ENCODE data around the gene SPDYE3. TPM values are rescaled to one million over a fixed set of nuclear protein-coding genes. Genes with fewer than 3 reads are reported as not detected.

The SPDYE3 gene
- total and polyA plus RNA-seq, 2 of the 13 experiments (the other 11 are each of a cell fraction or from before 2014, with no cell fraction given) = not detected

DNA sequence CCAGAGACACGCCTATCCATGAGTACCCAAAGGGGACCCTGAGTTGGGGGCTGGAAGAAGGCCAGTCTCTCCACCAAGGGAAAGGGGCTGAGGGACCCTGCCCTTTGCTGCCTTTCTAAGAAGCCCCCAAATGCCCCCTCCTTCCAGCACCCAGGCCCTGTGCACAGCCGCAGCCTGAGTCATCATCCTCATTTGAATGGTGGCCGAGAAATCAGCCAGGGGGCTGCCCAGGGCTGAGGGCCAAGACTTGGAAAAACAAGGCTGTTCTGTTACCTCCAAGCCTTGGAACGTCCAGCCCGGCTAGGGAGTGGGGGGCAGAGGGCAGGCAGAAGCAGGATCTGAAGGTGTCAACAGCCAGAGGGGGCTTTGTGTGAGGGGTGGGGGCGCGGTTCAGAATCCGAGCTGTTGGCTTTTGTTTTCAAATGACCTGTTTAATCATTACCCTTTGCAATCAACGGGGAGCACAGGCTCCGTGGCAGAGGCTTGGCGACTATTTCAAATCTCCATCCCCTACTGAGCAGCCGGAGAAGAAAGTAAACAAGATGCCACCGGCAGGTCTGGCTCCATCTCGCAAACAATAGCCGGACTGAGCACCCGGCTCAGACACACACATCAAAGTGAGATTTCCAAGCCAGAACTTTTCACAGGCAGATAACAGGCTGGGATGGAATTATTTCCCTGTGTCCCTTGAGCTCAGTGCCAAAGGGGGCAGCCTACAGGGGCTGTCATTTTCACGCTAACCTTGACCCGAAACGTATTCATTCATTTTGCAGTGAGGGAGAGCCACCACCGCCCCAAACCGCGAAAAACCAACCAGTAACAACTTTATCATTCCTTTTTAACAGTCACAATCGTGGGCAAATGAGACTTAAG is 37.2 kb upstream of the SPDYE3 start (continued):
- TF ChIP-seq, protein P1, sequence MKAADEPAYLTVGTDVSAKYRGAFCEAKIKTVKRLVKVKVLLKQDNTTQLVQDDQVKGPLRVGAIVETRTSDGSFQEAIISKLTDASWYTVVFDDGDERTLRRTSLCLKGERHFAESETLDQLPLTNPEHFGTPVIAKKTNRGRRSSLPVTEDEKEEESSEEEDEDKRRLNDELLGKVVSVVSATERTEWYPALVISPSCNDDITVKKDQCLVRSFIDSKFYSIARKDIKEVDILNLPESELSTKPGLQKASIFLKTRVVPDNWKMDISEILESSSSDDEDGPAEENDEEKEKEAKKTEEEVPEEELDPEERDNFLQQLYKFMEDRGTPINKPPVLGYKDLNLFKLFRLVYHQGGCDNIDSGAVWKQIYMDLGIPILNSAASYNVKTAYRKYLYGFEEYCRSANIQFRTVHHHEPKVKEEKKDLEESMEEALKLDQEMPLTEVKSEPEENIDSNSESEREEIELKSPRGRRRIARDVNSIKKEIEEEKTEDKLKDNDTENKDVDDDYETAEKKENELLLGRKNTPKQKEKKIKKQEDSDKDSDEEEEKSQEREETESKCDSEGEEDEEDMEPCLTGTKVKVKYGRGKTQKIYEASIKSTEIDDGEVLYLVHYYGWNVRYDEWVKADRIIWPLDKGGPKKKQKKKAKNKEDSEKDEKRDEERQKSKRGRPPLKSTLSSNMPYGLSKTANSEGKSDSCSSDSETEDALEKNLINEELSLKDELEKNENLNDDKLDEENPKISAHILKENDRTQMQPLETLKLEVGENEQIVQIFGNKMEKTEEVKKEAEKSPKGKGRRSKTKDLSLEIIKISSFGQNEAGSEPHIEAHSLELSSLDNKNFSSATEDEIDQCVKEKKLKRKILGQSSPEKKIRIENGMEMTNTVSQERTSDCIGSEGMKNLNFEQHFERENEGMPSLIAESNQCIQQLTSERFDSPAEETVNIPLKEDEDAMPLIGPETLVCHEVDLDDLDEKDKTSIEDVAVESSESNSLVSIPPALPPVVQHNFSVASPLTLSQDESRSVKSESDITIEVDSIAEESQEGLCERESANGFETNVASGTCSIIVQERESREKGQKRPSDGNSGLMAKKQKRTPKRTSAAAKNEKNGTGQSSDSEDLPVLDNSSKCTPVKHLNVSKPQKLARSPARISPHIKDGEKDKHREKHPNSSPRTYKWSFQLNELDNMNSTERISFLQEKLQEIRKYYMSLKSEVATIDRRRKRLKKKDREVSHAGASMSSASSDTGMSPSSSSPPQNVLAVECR (CRISPR knock-in tag; IDR thresholded peaks at IDR 0.05; ENCODE audit: borderline replicate concordance) = peak; percentile 39; the same call in 1 of the 2 replicates
- TF ChIP-seq EP300 (IDR thresholded peaks at IDR 0.05; ENCODE audit: low read depth in 2 of 2, low read length in 2 of 2) (peak in 1 of 2 experiments; percentile 63; a peak in 2 of 4 replicates), EP300 (CRISPR knock-in tag; IDR thresholded peaks at IDR 0.05; ENCODE audit: borderline replicate concordance) (peak; percentile 16; the same call in 1 of the 2 replicates), SOX5 (CRISPR knock-in tag; IDR thresholded peaks at IDR 0.05; ENCODE audit: borderline replicate concordance) (peak; percentile 92), YEATS2 (CRISPR knock-in tag; IDR thresholded peaks at IDR 0.05; ENCODE audit: borderline replicate concordance) (0 out of 2 replicates have a peak, but pooled peaks have one; percentile 10), PHF21A (CRISPR knock-in tag; IDR thresholded peaks at IDR 0.05) (0 out of 2 replicates have a peak, but pooled peaks have one; percentile 33), TARDBP (CRISPR knock-in tag; IDR thresholded peaks at IDR 0.05) (peak; percentile 24; the same call in 1 of the 2 replicates), NR2F6 (IDR thresholded peaks at IDR 0.05) (peak; percentile 70), NR2F6 (CRISPR knock-in tag; IDR thresholded peaks at IDR 0.05) (peak; percentile 79)
- TF ChIP-seq, protein P2, sequence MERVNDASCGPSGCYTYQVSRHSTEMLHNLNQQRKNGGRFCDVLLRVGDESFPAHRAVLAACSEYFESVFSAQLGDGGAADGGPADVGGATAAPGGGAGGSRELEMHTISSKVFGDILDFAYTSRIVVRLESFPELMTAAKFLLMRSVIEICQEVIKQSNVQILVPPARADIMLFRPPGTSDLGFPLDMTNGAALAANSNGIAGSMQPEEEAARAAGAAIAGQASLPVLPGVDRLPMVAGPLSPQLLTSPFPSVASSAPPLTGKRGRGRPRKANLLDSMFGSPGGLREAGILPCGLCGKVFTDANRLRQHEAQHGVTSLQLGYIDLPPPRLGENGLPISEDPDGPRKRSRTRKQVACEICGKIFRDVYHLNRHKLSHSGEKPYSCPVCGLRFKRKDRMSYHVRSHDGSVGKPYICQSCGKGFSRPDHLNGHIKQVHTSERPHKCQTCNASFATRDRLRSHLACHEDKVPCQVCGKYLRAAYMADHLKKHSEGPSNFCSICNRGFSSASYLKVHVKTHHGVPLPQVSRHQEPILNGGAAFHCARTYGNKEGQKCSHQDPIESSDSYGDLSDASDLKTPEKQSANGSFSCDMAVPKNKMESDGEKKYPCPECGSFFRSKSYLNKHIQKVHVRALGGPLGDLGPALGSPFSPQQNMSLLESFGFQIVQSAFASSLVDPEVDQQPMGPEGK (CRISPR knock-in tag; IDR thresholded peaks at IDR 0.05) = peak; percentile 64
- TF ChIP-seq, protein P3, sequence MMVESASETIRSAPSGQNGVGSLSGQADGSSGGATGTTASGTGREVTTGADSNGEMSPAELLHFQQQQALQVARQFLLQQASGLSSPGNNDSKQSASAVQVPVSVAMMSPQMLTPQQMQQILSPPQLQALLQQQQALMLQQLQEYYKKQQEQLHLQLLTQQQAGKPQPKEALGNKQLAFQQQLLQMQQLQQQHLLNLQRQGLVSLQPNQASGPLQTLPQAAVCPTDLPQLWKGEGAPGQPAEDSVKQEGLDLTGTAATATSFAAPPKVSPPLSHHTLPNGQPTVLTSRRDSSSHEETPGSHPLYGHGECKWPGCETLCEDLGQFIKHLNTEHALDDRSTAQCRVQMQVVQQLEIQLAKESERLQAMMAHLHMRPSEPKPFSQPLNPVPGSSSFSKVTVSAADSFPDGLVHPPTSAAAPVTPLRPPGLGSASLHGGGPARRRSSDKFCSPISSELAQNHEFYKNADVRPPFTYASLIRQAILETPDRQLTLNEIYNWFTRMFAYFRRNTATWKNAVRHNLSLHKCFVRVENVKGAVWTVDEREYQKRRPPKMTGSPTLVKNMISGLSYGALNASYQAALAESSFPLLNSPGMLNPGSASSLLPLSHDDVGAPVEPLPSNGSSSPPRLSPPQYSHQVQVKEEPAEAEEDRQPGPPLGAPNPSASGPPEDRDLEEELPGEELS (CRISPR knock-in tag; IDR thresholded peaks at IDR 0.05) = peak; percentile 78
- TF ChIP-seq, protein P4, sequence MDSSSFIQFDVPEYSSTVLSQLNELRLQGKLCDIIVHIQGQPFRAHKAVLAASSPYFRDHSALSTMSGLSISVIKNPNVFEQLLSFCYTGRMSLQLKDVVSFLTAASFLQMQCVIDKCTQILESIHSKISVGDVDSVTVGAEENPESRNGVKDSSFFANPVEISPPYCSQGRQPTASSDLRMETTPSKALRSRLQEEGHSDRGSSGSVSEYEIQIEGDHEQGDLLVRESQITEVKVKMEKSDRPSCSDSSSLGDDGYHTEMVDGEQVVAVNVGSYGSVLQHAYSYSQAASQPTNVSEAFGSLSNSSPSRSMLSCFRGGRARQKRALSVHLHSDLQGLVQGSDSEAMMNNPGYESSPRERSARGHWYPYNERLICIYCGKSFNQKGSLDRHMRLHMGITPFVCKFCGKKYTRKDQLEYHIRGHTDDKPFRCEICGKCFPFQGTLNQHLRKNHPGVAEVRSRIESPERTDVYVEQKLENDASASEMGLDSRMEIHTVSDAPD (CRISPR knock-in tag; IDR thresholded peaks at IDR 0.05) = 0 out of 2 replicates have a peak, but pooled peaks have one; percentile 32
- TF ChIP-seq, protein P5, sequence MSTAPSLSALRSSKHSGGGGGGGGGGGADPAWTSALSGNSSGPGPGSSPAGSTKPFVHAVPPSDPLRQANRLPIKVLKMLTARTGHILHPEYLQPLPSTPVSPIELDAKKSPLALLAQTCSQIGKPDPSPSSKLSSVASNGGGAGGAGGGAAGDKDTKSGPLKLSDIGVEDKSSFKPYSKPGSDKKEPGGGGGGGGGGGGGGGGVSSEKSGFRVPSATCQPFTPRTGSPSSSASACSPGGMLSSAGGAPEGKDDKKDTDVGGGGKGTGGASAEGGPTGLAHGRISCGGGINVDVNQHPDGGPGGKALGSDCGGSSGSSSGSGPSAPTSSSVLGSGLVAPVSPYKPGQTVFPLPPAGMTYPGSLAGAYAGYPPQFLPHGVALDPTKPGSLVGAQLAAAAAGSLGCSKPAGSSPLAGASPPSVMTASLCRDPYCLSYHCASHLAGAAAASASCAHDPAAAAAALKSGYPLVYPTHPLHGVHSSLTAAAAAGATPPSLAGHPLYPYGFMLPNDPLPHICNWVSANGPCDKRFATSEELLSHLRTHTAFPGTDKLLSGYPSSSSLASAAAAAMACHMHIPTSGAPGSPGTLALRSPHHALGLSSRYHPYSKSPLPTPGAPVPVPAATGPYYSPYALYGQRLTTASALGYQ (CRISPR knock-in tag; IDR thresholded peaks at IDR 0.05) = 0 out of 2 replicates have a peak, but pooled peaks have one; percentile 29

Measured in HepG2 (cell line).